Measurements from ENCODE around the gene ADCY10. TPM values are rescaled to one million over a fixed set of nuclear protein-coding genes. Genes with fewer than 3 reads are reported as not detected.

Gene ADCY10
- total and polyA plus RNA-seq, 9 of the 15 experiments (the other 6 are each of a cell fraction or from before 2014, with no cell fraction given) = 0.08 to 0.86 (median 0.22) TPM

DNA sequence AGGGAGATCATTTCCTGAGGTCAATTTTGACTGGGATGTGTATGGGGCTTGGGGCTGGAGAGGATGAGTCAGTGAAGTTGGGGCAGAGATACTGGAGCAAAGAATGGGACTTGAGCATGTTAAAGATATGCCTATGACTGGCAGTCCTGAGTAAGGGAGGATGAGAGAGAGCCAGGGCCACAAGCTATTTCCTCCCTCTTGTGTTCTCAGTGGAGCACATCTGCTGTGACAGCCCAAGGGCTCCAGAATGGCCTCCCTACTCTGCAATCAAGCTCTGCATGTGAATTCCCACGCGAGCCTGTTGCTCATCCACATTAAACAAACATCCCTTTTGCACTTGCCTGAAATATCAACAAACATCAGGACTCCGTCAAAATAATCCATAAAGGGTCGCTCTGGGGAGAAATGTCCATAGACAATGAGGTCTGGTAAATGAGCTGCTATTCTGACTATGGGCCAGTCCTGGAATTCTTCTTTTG lies 9.2 kb downstream of the ADCY10 start (continued):
- 0 out of 2 replicates have a peak, but pooled peaks have one; percentile 37 for TF ChIP-seq HDAC2 (IDR thresholded peaks at IDR 0.05)

GRCh38 chr1:167900907-167901306 lies 13.0 kb downstream of the ADCY10 start:
- POLR2A ChIA-PET = interaction anchor here (0.5 to 1.4 kb wide), 2 partner anchors 13 to 497 kb away, joined by 3 to 5 read pairs; partner anchors contain the start of gene ADCY10
- H3K27me3 ChIP-seq (ENCODE audit: control insufficient read depth in 2 of 2, insufficient read depth in 2 of 2, low read length in 2 of 2) = no peaks in the 10 kb centered on the region
- TF ChIP-seq XRCC4 (IDR thresholded peaks at IDR 0.05; ENCODE audit: extremely low read depth, insufficient read depth, insufficient read length) = no peak
- H3K36me3 ChIP-seq (ENCODE audit: control insufficient read depth, insufficient read depth, low read length) = no peaks in the 10 kb centered on the region
- FAIRE-seq = no peak
- BruUV-seq (replicated peaks) = no TSS peak
- no peak overlapping the region for H3K4me2 ChIP-seq (ENCODE audit: insufficient read depth, low read length)
- H3K9me1 ChIP-seq (ENCODE audit: control insufficient read depth, insufficient read depth, low read length) = no peaks in the 10 kb centered on the region
- no peak for DNase-seq (ENCODE audit: extremely low read depth in 1 of 4, low spot score in 3 of 4)
- no peaks in the 10 kb centered on the region for H3K9me3 ChIP-seq (replicated peaks; ENCODE audit: control insufficient read depth, insufficient read depth, low read depth, low read length)
- WGBS (ENCODE audit: insufficient coverage, low coverage, missing lambda C conversion rate) = 65% methylated on average over 4 of the region's 4 CpGs
- CTCF ChIA-PET (ENCODE audit: low intra/inter-chr PET ratio) = no interaction called here
- peaks cover 9% of the 10 kb centered on the region; the same call in 1 of the 3 replicates for H3K79me2 ChIP-seq (ENCODE audit: control insufficient read depth, insufficient read depth, low read length)
- no peak overlapping the region for H3K27ac ChIP-seq (ENCODE audit: extremely low read depth, low read depth, low read length)
- H2AFZ ChIP-seq (ENCODE audit: low read depth, low read length) = no peak overlapping the region
- H3K4me3 ChIP-seq = no peak overlapping the region
- H3K9ac ChIP-seq (ENCODE audit: insufficient read depth in 1 of 2, low read depth in 2 of 2, low read length in 2 of 2) = no peak overlapping the region
- intact Hi-C loops (cut with micrococcal nuclease) (no loop called here), in situ Hi-C loops (cut with MboI) (no loop called here)
- no peaks in the 10 kb centered on the region for H4K20me1 ChIP-seq (replicated peaks; ENCODE audit: control insufficient read depth, insufficient read depth, low read length)
- ATAC-seq = no peak
- peaks cover 7 to 20% of the 10 kb centered on the region in 2 experiments; a peak in 4 of 5 replicates for H3K4me1 ChIP-seq (replicated peaks in 1 of 2; ENCODE audit: control insufficient read depth in 2 of 2, insufficient read depth in 2 of 2, low read length in 2 of 2)

DNA sequence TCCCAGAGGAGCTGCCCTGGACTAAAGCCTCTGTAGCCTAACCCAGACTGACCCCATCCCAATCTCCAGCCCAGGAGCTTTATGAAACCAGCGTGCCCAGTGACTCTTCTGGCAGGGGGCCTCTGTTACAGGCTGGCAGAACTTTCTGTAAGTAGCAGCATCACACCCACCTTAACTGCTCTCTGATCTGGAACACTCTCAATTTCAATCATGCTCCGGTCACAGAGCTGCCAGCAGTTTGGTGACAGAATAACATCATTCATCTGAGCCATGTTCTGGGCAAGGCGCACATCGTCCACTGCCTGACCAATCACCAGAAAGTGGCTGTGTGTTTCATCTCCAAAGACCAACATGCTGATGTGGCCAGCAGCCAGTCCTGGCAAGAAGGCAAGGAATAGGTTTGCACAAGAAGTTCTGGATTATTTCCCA lies 14.7 kb downstream of the ADCY10 start:
- Histone ChIP-seq H4K20me1 (replicated peaks; ENCODE audit: control insufficient read depth, insufficient read depth, low read length) (no peaks in the 10 kb centered on the region), H3K9me1 (ENCODE audit: control insufficient read depth, insufficient read depth, low read length) (no peaks in the 10 kb centered on the region), H3K9me3 (replicated peaks; ENCODE audit: control insufficient read depth, insufficient read depth, low read depth, low read length) (no peaks in the 10 kb centered on the region), H3K4me2 (ENCODE audit: insufficient read depth, low read length) (no peak overlapping the region), H3K27ac (ENCODE audit: extremely low read depth, low read depth, low read length) (no peak overlapping the region), H3K4me1 (replicated peaks in 1 of 2; ENCODE audit: control insufficient read depth in 2 of 2, insufficient read depth in 2 of 2, low read length in 2 of 2) (peaks cover 4 to 5% of the 10 kb centered on the region in 2 experiments; a peak in 3 of 5 replicates), H3K4me3 (no peak overlapping the region), H3K79me2 (ENCODE audit: control insufficient read depth, insufficient read depth, low read length) (0 out of 3 replicates have a peak, but pooled peaks cover 3% of the 10 kb centered on the region), H3K36me3 (ENCODE audit: control insufficient read depth, insufficient read depth, low read length) (no peaks in the 10 kb centered on the region), H2AFZ (ENCODE audit: low read depth, low read length) (no peak overlapping the region), H3K27me3 (ENCODE audit: control insufficient read depth in 2 of 2, insufficient read depth in 2 of 2, low read length in 2 of 2) (no peaks in the 10 kb centered on the region), H3K9ac (ENCODE audit: insufficient read depth in 1 of 2, low read depth in 2 of 2, low read length in 2 of 2) (no peak overlapping the region; a peak in 1 of 4 replicates)
- DNase-seq (ENCODE audit: extremely low read depth in 1 of 4, low spot score in 3 of 4) (no peak), ATAC-seq (0 out of 3 replicates have a peak, but pooled peaks have one; percentile 11), FAIRE-seq (no peak)
- intact Hi-C loops (cut with micrococcal nuclease) = no loop called here
- no TSS peak for BruUV-seq (replicated peaks)
- 73% methylated on average over 4 of the region's 4 CpGs for WGBS (ENCODE audit: insufficient coverage, low coverage, missing lambda C conversion rate)
- POLR2A ChIA-PET = interaction anchor here (0.8 to 1.2 kb wide), 4 partner anchors 10 to 33 kb away, joined by 3 to 4 read pairs (median 4); partner anchors contain the start of gene ADCY10
- TF ChIP-seq MBD2 (IDR thresholded peaks at IDR 0.05; ENCODE audit: borderline replicate concordance, low read depth) (no peak), NFYB (IDR thresholded peaks at IDR 0.05; ENCODE audit: extremely low read depth, insufficient read length) (peak; percentile 15), ZNF282 (CRISPR knock-in tag; IDR thresholded peaks at IDR 0.05) (no peak), NCOA4 (IDR thresholded peaks at IDR 0.05; ENCODE audit: partially characterized antibody) (no peak), CCNT2 (IDR thresholded peaks at IDR 0.05; ENCODE audit: borderline replicate concordance, extremely low read depth, insufficient read length, low read depth, low read length) (no peak)
- TF ChIP-seq, protein P1, sequence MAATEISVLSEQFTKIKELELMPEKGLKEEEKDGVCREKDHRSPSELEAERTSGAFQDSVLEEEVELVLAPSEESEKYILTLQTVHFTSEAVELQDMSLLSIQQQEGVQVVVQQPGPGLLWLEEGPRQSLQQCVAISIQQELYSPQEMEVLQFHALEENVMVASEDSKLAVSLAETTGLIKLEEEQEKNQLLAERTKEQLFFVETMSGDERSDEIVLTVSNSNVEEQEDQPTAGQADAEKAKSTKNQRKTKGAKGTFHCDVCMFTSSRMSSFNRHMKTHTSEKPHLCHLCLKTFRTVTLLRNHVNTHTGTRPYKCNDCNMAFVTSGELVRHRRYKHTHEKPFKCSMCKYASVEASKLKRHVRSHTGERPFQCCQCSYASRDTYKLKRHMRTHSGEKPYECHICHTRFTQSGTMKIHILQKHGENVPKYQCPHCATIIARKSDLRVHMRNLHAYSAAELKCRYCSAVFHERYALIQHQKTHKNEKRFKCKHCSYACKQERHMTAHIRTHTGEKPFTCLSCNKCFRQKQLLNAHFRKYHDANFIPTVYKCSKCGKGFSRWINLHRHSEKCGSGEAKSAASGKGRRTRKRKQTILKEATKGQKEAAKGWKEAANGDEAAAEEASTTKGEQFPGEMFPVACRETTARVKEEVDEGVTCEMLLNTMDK (IDR thresholded peaks at IDR 0.05; ENCODE audit: borderline replicate concordance, insufficient read depth, low read depth, low read length, poor library complexity, severe bottlenecking) = no peak
- CTCF ChIA-PET (ENCODE audit: low intra/inter-chr PET ratio) = no interaction called here
- in situ Hi-C loops (cut with MboI) = no loop called here
